Stimulated activated CD8-positive, alpha-beta memory T cell treated with anti-CD3 and anti-CD28 coated beads, Interleukin-4, amount 100 ng/mL, for 4 hours (primary cell): ENCODE results near the gene ATP10B.
"Not testable (repeated sequence)": the region's sequence is repeated elsewhere in the genome, so short reads cannot be mapped to it uniquely, and the experiment has no call there.

Source experiments
- DNase-seq, 2 donors: peaks; one replicate each; pipeline ENCODE4 v3.0.0-alpha.2; 2020; ENCODE audit warnings: low read depth in 2 of 2, low spot score in 1 of 2

The ATP10B gene

GRCh38 chr5:160757194-160757593 lies 94.8 kb downstream of the ATP10B start:
- DNase-seq: no peak

GRCh38 chr5:160750938-160751657 lies 100.9 kb downstream of the ATP10B start:
- no peak for DNase-seq

GRCh38 chr5:160749682-160750081 lies 102.3 kb downstream of the ATP10B start:
- no peak for DNase-seq

- DNase-seq: no peak
Observed at GRCh38 chr5:160749026-160749425, 103.0 kb downstream of the ATP10B start.

GRCh38 chr5:160747987-160748386 lies 104.0 kb downstream of the ATP10B start:
- DNase-seq: no peak

- DNase-seq: no peak
Observed at GRCh38 chr5:160747559-160747958, 104.5 kb downstream of the ATP10B start.

GRCh38 chr5:160744268-160745101 lies 107.5 kb downstream of the ATP10B start:
- DNase-seq: no peak

- DNase-seq: no peak
Observed at GRCh38 chr5:160743027-160743426, 109.0 kb downstream of the ATP10B start.

- no peak for DNase-seq
Observed at GRCh38 chr5:160742446-160742845, 109.6 kb downstream of the ATP10B start.

GRCh38 chr5:160727296-160727997 lies 124.6 kb downstream of the ATP10B start:
- DNase-seq: no peak

GRCh38 chr5:160726721-160727120 lies 125.3 kb downstream of the ATP10B start:
- DNase-seq: no peak

GRCh38 chr5:160720822-160721221 lies 131.2 kb downstream of the ATP10B start:
- no peak for DNase-seq

GRCh38 chr5:160715508-160715907 lies 136.5 kb downstream of the ATP10B start:
- DNase-seq: not testable (repeated sequence)

GRCh38 chr5:160703547-160704189 lies 148.3 kb downstream of the ATP10B start:
- no peak for DNase-seq

GRCh38 chr5:160702934-160703333 lies 149.1 kb downstream of the ATP10B start:
- no peak for DNase-seq

GRCh38 chr5:160702311-160702803 lies 149.7 kb downstream of the ATP10B start:
- no peak for DNase-seq

GRCh38 chr5:160701403-160701802 lies 150.6 kb downstream of the ATP10B start:
- no peak for DNase-seq

- no peak for DNase-seq
Observed at GRCh38 chr5:160699301-160699700, 152.7 kb downstream of the ATP10B start.

- DNase-seq: no peak
Observed at GRCh38 chr5:160697281-160697680, 154.7 kb downstream of the ATP10B start.

GRCh38 chr5:160694896-160695295 lies 157.1 kb downstream of the ATP10B start:
- DNase-seq: no peak

GRCh38 chr5:160693831-160694465 lies 158.1 kb downstream of the ATP10B start:
- no peak for DNase-seq
